ENCODE results near the gene B3GNT9.

GRCh38 chr16:67105881-67106280 lies 44.9 kb downstream of the B3GNT9 start:
- TF ChIP-seq, protein P1, sequence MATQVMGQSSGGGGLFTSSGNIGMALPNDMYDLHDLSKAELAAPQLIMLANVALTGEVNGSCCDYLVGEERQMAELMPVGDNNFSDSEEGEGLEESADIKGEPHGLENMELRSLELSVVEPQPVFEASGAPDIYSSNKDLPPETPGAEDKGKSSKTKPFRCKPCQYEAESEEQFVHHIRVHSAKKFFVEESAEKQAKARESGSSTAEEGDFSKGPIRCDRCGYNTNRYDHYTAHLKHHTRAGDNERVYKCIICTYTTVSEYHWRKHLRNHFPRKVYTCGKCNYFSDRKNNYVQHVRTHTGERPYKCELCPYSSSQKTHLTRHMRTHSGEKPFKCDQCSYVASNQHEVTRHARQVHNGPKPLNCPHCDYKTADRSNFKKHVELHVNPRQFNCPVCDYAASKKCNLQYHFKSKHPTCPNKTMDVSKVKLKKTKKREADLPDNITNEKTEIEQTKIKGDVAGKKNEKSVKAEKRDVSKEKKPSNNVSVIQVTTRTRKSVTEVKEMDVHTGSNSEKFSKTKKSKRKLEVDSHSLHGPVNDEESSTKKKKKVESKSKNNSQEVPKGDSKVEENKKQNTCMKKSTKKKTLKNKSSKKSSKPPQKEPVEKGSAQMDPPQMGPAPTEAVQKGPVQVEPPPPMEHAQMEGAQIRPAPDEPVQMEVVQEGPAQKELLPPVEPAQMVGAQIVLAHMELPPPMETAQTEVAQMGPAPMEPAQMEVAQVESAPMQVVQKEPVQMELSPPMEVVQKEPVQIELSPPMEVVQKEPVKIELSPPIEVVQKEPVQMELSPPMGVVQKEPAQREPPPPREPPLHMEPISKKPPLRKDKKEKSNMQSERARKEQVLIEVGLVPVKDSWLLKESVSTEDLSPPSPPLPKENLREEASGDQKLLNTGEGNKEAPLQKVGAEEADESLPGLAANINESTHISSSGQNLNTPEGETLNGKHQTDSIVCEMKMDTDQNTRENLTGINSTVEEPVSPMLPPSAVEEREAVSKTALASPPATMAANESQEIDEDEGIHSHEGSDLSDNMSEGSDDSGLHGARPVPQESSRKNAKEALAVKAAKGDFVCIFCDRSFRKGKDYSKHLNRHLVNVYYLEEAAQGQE (IDR thresholded peaks at IDR 0.05; ENCODE audit: insufficient read depth in 1 of 2, low read depth in 2 of 2, low read length in 1 of 2), result no peak
- no peak for TF ChIP-seq CTCF (IDR thresholded peaks at IDR 0.05)
- no peak for TF ChIP-seq POLR2AphosphoS5 (IDR thresholded peaks at IDR 0.05; ENCODE audit: low read depth, low read length)
- no peak for TF ChIP-seq TCF7L2 (IDR thresholded peaks at IDR 0.05; ENCODE audit: low read depth, low read length)
- TF ChIP-seq SIN3A (IDR thresholded peaks at IDR 0.05; ENCODE audit: borderline replicate concordance, insufficient read depth, low read depth, low read length), result no peak

Measured in Panc1 (cell line).